ENCODE data around the gene GTF3C6. TPM values are rescaled to one million over a fixed set of nuclear protein-coding genes. Genes with fewer than 3 reads are reported as not detected.

The GTF3C6 gene
- total and polyA plus RNA-seq, 2 of the 8 experiments (the other 6 are each of a cell fraction or from before 2014, with no cell fraction given), result 13.1 to 87.4 TPM

GRCh38 chr6:110971468-110971867 is 13.0 kb downstream of the GTF3C6 start:
- no peak overlapping the region for H2BK12ac ChIP-seq (ENCODE audit: low read depth, low read length)
- no peak overlapping the region for H3K4me2 ChIP-seq (ENCODE audit: insufficient read depth in 1 of 2, low read depth in 2 of 2, low read length in 2 of 2)
- H3K27me3 ChIP-seq (replicated peaks in 1 of 4; ENCODE audit: control insufficient read depth in 3 of 4, extremely low read depth in 1 of 4, insufficient read depth in 3 of 4, low read length in 3 of 4), result no peaks in the 10 kb centered on the region
- no peaks in the 10 kb centered on the region for H3K79me1 ChIP-seq (ENCODE audit: low read depth, low read length)
- no peak overlapping the region for H4K91ac ChIP-seq (replicated peaks; ENCODE audit: insufficient read length, low read length)
- no peak overlapping the region for H2BK20ac ChIP-seq (ENCODE audit: low read length)
- H4K8ac ChIP-seq (ENCODE audit: extremely low read depth, insufficient read depth, low read length), result no peak overlapping the region
- WGBS, 2 experiments (ENCODE audit: extremely low coverage in 1 of 2, insufficient coverage in 1 of 2, insufficient read length in 1 of 2, insufficient replicate concordance in 2 of 2, low coverage in 1 of 2, low lambda C conversion rate in 2 of 2, missing lambda C conversion rate in 1 of 2), result 65% methylated on average over 2 of the region's 2 CpGs; no CpG with 5 or more reads in 1 of the 2 experiments
- H3K56ac ChIP-seq (replicated peaks; ENCODE audit: insufficient read length, low read depth, low read length), result no peak overlapping the region
- DNase-seq (ENCODE audit: low read depth in 1 of 2, low spot score in 2 of 2) (no peak), FAIRE-seq (no peak)
- H4K5ac ChIP-seq (ENCODE audit: insufficient read length, low read depth, low read length), result no peak overlapping the region
- H2BK15ac ChIP-seq (ENCODE audit: low read length), result no peak overlapping the region
- ChIA-PET CTCF (ENCODE audit: partially characterized antibody) (interaction anchor here (0.7 to 1.3 kb wide), 4 partner anchors 14 to 411 kb away, joined by 3 read pairs; no protein-coding TSS in a partner anchor), POLR2A (ENCODE audit: partially characterized antibody) (interaction anchor here (1.0 to 4.1 kb wide), 4 partner anchors 9 to 118 kb away, joined by 4 to 36 read pairs (median 16); partner anchors contain the start of genes GTF3C6 and RPF2)
- H3K4me3 ChIP-seq (ENCODE audit: extremely low read depth in 1 of 4, insufficient read depth in 2 of 4, low read depth in 3 of 4, low read length in 4 of 4), result no peak overlapping the region
- no peak overlapping the region for H3K4ac ChIP-seq (replicated peaks; ENCODE audit: insufficient read length, low read depth, low read length)
- no peak overlapping the region for H2AK5ac ChIP-seq (ENCODE audit: low read depth, low read length)
- no peak overlapping the region for H2AFZ ChIP-seq (ENCODE audit: low read length)
- no peaks in the 10 kb centered on the region for H3K9me3 ChIP-seq (ENCODE audit: insufficient read depth in 2 of 2, low read depth in 1 of 2, low read length in 1 of 2)
- H3K23ac ChIP-seq (ENCODE audit: insufficient read length), result no peak overlapping the region
- no peaks in the 10 kb centered on the region for H4K20me1 ChIP-seq (replicated peaks in 1 of 2; ENCODE audit: control insufficient read depth in 1 of 2, insufficient read depth in 2 of 2, low read length in 2 of 2)
- no peak overlapping the region for H2BK5ac ChIP-seq (ENCODE audit: low read depth, low read length)
- H2BK120ac ChIP-seq (replicated peaks; ENCODE audit: low read depth, low read length), result no peak overlapping the region
- no peaks in the 10 kb centered on the region for H3K23me2 ChIP-seq (ENCODE audit: low read depth, low read length)
- no peak overlapping the region for H3K27ac ChIP-seq (ENCODE audit: low read depth, low read length)
- no peaks in the 10 kb centered on the region for H3K79me2 ChIP-seq (ENCODE audit: control insufficient read depth in 1 of 2, insufficient read depth in 2 of 2, low read length in 2 of 2)
- no peak overlapping the region for H3K9ac ChIP-seq (replicated peaks in 1 of 4; ENCODE audit: extremely low read depth in 1 of 4, low read depth in 3 of 4, low read length in 3 of 4)
- H3K14ac ChIP-seq (ENCODE audit: insufficient read length), result no peak overlapping the region
- H3K36me3 ChIP-seq (ENCODE audit: control insufficient read depth in 2 of 4, insufficient read depth in 4 of 4, low read length in 3 of 4), result peaks cover 0 to 16% (median 11%) of the 10 kb centered on the region in 4 experiments; a peak in 3 of 8 replicates
- H3K4me1 ChIP-seq (replicated peaks in 1 of 4; ENCODE audit: control insufficient read depth in 3 of 4, insufficient read depth in 4 of 4, low read length in 3 of 4), result no peaks in the 10 kb centered on the region
- H3K18ac ChIP-seq (ENCODE audit: extremely low read depth, low read length), result no peak overlapping the region
- TF ChIP-seq SP4 (IDR thresholded peaks at IDR 0.05; ENCODE audit: low read length), result no peak
- TF ChIP-seq EP300 (IDR thresholded peaks at IDR 0.05; ENCODE audit: borderline replicate concordance in 1 of 2, low read depth in 2 of 2, low read length in 2 of 2), result no peak
- no peak for TF ChIP-seq JUND (IDR thresholded peaks at IDR 0.05; ENCODE audit: low read length)
- TF ChIP-seq CEBPB (IDR thresholded peaks at IDR 0.05; ENCODE audit: low read depth, low read length), result no peak
- no peak for TF ChIP-seq CHD2 (IDR thresholded peaks at IDR 0.05; ENCODE audit: low read length)
- TF ChIP-seq POLR2A (IDR thresholded peaks at IDR 0.05; ENCODE audit: control extremely low read depth in 1 of 2, low read depth in 2 of 2, low read length in 2 of 2), result no peak
- TF ChIP-seq GTF2F1 (IDR thresholded peaks at IDR 0.05; ENCODE audit: borderline replicate concordance, low read depth, low read length), result no peak
- no peak for TF ChIP-seq NRF1 (IDR thresholded peaks at IDR 0.05; ENCODE audit: low read depth, low read length)
- no peak for TF ChIP-seq SAP30 (IDR thresholded peaks at IDR 0.05; ENCODE audit: insufficient read depth, insufficient replicate concordance, low read length)
- TF ChIP-seq USF2 (IDR thresholded peaks at IDR 0.05; ENCODE audit: low read length), result no peak
- no peak for TF ChIP-seq YY1 (IDR thresholded peaks at IDR 0.05; ENCODE audit: low read depth, low read length)
- no peak for TF ChIP-seq TEAD4 (IDR thresholded peaks at IDR 0.05; ENCODE audit: low read depth, low read length)
- no peak for TF ChIP-seq CHD1 (IDR thresholded peaks at IDR 0.05; ENCODE audit: low read depth, low read length)

Data from H1 (cell line).